Pons (tissue), 1 donor: ENCODE measurements around the gene SAMD15.
"Not testable (repeated sequence)": the region's sequence is repeated elsewhere in the genome, so short reads cannot be mapped to it uniquely, and the experiment has no call there.

Source experiments
- DNase-seq: peaks from one replicate; pipeline ENCODE4 v3.0.0-alpha.2; 2016; ENCODE audit warnings: low spot score

SAMD15 gene

GRCh38 chr14:77376771-77377501, at the start of gene SAMD15, which contains the start of gene TMED8:
Gene SAMD15, plus strand, starts transcription at chr14:77377379. Its CDS starts 40 bp downstream, at chr14:77377419.
Gene TMED8, minus strand, starts transcription at chr14:77377094. Its CDS starts 41 bp downstream, at chr14:77377053.
- peak; percentile 87 for DNase-seq

GRCh38 chr14:77329872-77330271, 47.3 kb upstream of the SAMD15 start:
- no peak for DNase-seq

- no peak for DNase-seq
These were observed 41.6 kb upstream of the SAMD15 start for GRCh38 chr14:77335576-77335975.

- not testable (repeated sequence) for DNase-seq
These were observed 39.9 kb upstream of the SAMD15 start for GRCh38 chr14:77337255-77337654.

- no peak for DNase-seq
These were observed 39.3 kb upstream of the SAMD15 start for GRCh38 chr14:77337880-77338279.

GRCh38 chr14:77338302-77338701, 38.9 kb upstream of the SAMD15 start:
- DNase-seq, result no peak

- DNase-seq, result no peak
These were observed 37.8 kb upstream of the SAMD15 start for GRCh38 chr14:77339407-77339806.

- DNase-seq, result no peak
These were observed 36.8 kb upstream of the SAMD15 start for GRCh38 chr14:77340389-77340788.

GRCh38 chr14:77342726-77343397, 34.3 kb upstream of the SAMD15 start:
- no peak for DNase-seq

- DNase-seq, result no peak
These were observed 33.5 kb upstream of the SAMD15 start for GRCh38 chr14:77343662-77344061.

GRCh38 chr14:77344377-77344996, 32.7 kb upstream of the SAMD15 start:
- no peak for DNase-seq

- DNase-seq, result no peak
These were observed 30.7 kb upstream of the SAMD15 start for GRCh38 chr14:77346495-77346894.

GRCh38 chr14:77347751-77348150, 29.4 kb upstream of the SAMD15 start:
- DNase-seq, result no peak

GRCh38 chr14:77353469-77354141, 23.6 kb upstream of the SAMD15 start:
- peak; percentile 92 for DNase-seq

GRCh38 chr14:77355811-77356210, 21.4 kb upstream of the SAMD15 start:
- no peak for DNase-seq

GRCh38 chr14:77356899-77357298, 20.3 kb upstream of the SAMD15 start:
- no peak for DNase-seq

GRCh38 chr14:77359626-77360025, 17.6 kb upstream of the SAMD15 start:
- DNase-seq, result no peak

GRCh38 chr14:77364146-77364545, 13.0 kb upstream of the SAMD15 start:
- no peak for DNase-seq

GRCh38 chr14:77369285-77369684, 7.9 kb upstream of the SAMD15 start:
- no peak for DNase-seq

- no peak for DNase-seq
These were observed 4.8 kb upstream of the SAMD15 start for GRCh38 chr14:77372304-77372841.

- no peak for DNase-seq
These were observed 1.8 kb upstream of the SAMD15 start for GRCh38 chr14:77375164-77375950.
